Keratinocyte (primary cell): Measurements from ENCODE around the gene TXNRD2. TPM values are rescaled to one million over a fixed set of nuclear protein-coding genes. Genes with fewer than 3 reads are reported as not detected.

Experiments
- DNase-seq: peaks from one replicate; pipeline ENCODE4 v3.0.0-alpha.2; 2011; ENCODE audit warnings: low read depth, missing footprints, low spot score
- FAIRE-seq: peaks from 2 replicates; lab custom pipeline; 2011; peaks lifted over from hg19 to GRCh38; lab: Jason Lieb, UNC
- H2AFZ ChIP-seq: 2 replicates; pipeline ENCODE4 v1.6.0; 2012; ENCODE audit warnings: low read length, control low read depth, inconsistent platforms; ENCODE audit not compliant: control insufficient read depth
- H3K27ac ChIP-seq: 2 replicates; pipeline ENCODE4 v1.5.1; 2011; ENCODE audit warnings: low read length; ENCODE audit not compliant: control insufficient read depth, insufficient read depth
- H3K27me3 ChIP-seq: 3 replicates; pipeline ENCODE4 v1.6.0; 2011; ENCODE audit warnings: low read length; ENCODE audit not compliant: control insufficient read depth, insufficient read depth; ENCODE audit errors: extremely low read depth
- H3K36me3 ChIP-seq, 2 experiments: 2 replicates in 1 of 2; 3 replicates in 1 of 2; pipeline ENCODE4 v1.5.1; 2011; ENCODE audit warnings: low read length in 2 of 2, mild to moderate bottlenecking in 1 of 2; ENCODE audit not compliant: control insufficient read depth in 2 of 2, insufficient read depth in 2 of 2; ENCODE audit errors: extremely low read depth in 1 of 2
- H3K4me1 ChIP-seq: 3 replicates; pipeline ENCODE4 v1.5.1; 2011; ENCODE audit warnings: low read length; ENCODE audit not compliant: control insufficient read depth, insufficient read depth; ENCODE audit errors: extremely low read depth
- H3K4me2 ChIP-seq: 3 replicates; pipeline ENCODE4 v1.6.0; 2011; ENCODE audit warnings: low read depth, low read length; ENCODE audit not compliant: control insufficient read depth, insufficient read depth; ENCODE audit errors: extremely low read depth
- H3K4me3 ChIP-seq, 3 experiments: fragments of 200-600 bp in 1 of 3; sonication (generic) in 1 of 3; 2 replicates in 2 of 3; 3 replicates in 1 of 3; pipeline ENCODE4 v1.5.1; 2011 to 2016; ENCODE audit warnings: low read length in 3 of 3, mild to moderate bottlenecking in 3 of 3, control low read depth in 2 of 3, inconsistent platforms in 1 of 3, low read depth in 1 of 3, mixed read lengths in 1 of 3, mixed run types in 1 of 3, moderate library complexity in 1 of 3; ENCODE audit not compliant: control insufficient read depth in 2 of 3, insufficient read depth in 2 of 3; ENCODE audit errors: extremely low read depth in 1 of 3
- H3K79me2 ChIP-seq: 2 replicates; pipeline ENCODE4 v1.6.0; 2012; ENCODE audit warnings: low read length; ENCODE audit not compliant: control insufficient read depth, insufficient read depth
- H3K9ac ChIP-seq: 3 replicates; pipeline ENCODE4 v1.6.0; 2011; ENCODE audit warnings: low read length; ENCODE audit not compliant: control insufficient read depth, insufficient read depth; ENCODE audit errors: extremely low read depth
- H3K9me1 ChIP-seq: 3 replicates; pipeline ENCODE4 v1.6.0; 2011; ENCODE audit warnings: low read length; ENCODE audit not compliant: control insufficient read depth, insufficient read depth; ENCODE audit errors: extremely low read depth
- H3K9me3 ChIP-seq: 2 replicates; pipeline ENCODE4 v1.5.1; 2012; ENCODE audit warnings: low read depth, low read length; ENCODE audit not compliant: control insufficient read depth
- H4K20me1 ChIP-seq: 3 replicates; pipeline ENCODE4 v1.6.0; 2011; ENCODE audit warnings: low read length; ENCODE audit not compliant: control insufficient read depth, insufficient read depth; ENCODE audit errors: extremely low read depth
- EZH2 ChIP-seq: IDR thresholded peaks from one replicate; pipeline ENCODE4 v1.6.1; 2012; ENCODE audit warnings: inconsistent platforms, mild to moderate bottlenecking, low read length, moderate library complexity
- dilution Hi-C: fragments of 300-500 bp; cut with MboI; formaldehyde crosslinking; loops from one replicate; pipeline ENCODE4 v1.7.0; 2020; ENCODE audit warnings: low sequenced_read_pairs; ENCODE audit not compliant: extremely low pct_ligation_motif_present
- polyA plus RNA-seq, 5 experiments: library from polyadenylated mRNA; depleted of rRNA in 3 of 5; stranded (reverse) in 3 of 5; stranded (forward) in 1 of 5; unstranded in 1 of 5; fragments of >200 nt; gene quantifications; 1 replicate in 1 of 5; 2 replicates in 3 of 5; 3 replicates in 1 of 5; pipeline versions ENCODE4 v1.2.1 to v1.2.3, GENCODE V29; 2011 to 2012; ENCODE audit warnings: missing spikeins in 2 of 5, low read depth in 1 of 5, low replicate concordance in 1 of 5
- TF ChIP-seq, protein P1 (sequence below), 3 experiments: IDR thresholded peaks in 1 of 3; conservative IDR thresholded peaks in 1 of 3; optimal IDR thresholded peaks in 1 of 3; 2 replicates in 2 of 3; 3 replicates in 1 of 3; pipeline versions ENCODE3 to v1.5.1; 2011; ENCODE audit warnings: low read length in 3 of 3, mild to moderate bottlenecking in 3 of 3, moderate library complexity in 2 of 3, control low read depth in 1 of 3, inconsistent platforms in 1 of 3; ENCODE audit not compliant: insufficient read depth in 2 of 3; ENCODE audit errors: extremely low read depth in 1 of 3

TXNRD2 gene
- polyA plus RNA-seq, 1 donor (not counting 4 experiments of a cell fraction or from before 2014, with no cell fraction given) = 16.0 TPM

DNA sequence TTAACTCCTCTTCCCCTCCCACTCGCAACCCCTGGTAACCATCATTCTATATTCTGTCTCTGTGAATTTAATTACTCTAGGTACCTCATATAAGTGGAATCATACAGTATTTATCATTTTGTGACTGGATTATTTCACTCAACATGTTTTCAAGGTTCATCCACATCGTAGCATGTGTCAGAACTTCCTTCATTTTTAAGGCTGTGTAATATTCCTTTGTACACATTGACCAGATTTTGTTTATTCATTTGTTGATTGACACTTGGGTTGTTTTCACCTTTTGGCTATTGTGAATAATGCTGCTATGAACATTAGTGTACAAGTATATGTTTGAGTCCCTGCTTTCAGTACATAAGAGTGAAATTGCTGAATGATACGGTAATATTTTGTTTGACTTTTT lies 84.2 kb downstream of the TXNRD2 start:
- no peak for FAIRE-seq
- H3K4me1 ChIP-seq = peaks cover 19% of the 10 kb centered on the region
- H4K20me1 ChIP-seq = peaks cover 5% of the 10 kb centered on the region
- H3K79me2 ChIP-seq = peaks cover 31% of the 10 kb centered on the region
- no peak overlapping the region for H3K4me2 ChIP-seq
- peaks cover 0 to under 1% of the 10 kb centered on the region in 2 experiments for H3K36me3 ChIP-seq
- TF ChIP-seq, protein P1, sequence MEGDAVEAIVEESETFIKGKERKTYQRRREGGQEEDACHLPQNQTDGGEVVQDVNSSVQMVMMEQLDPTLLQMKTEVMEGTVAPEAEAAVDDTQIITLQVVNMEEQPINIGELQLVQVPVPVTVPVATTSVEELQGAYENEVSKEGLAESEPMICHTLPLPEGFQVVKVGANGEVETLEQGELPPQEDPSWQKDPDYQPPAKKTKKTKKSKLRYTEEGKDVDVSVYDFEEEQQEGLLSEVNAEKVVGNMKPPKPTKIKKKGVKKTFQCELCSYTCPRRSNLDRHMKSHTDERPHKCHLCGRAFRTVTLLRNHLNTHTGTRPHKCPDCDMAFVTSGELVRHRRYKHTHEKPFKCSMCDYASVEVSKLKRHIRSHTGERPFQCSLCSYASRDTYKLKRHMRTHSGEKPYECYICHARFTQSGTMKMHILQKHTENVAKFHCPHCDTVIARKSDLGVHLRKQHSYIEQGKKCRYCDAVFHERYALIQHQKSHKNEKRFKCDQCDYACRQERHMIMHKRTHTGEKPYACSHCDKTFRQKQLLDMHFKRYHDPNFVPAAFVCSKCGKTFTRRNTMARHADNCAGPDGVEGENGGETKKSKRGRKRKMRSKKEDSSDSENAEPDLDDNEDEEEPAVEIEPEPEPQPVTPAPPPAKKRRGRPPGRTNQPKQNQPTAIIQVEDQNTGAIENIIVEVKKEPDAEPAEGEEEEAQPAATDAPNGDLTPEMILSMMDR (optimal IDR thresholded peaks at IDR 0.05 in 1 of 3, IDR thresholded peaks at IDR 0.05 in 1 of 3, conservative IDR thresholded peaks at IDR 0.05 in 1 of 3; ENCODE audit: extremely low read depth in 1 of 3, insufficient read depth in 2 of 3, low read length in 3 of 3) = no peak
- no peak for TF ChIP-seq EZH2
- dilution Hi-C loops = no loop called here
- no peak overlapping the region for H2AFZ ChIP-seq
- H3K27ac ChIP-seq = no peak overlapping the region
- no peak overlapping the region for H3K9ac ChIP-seq
- H3K27me3 ChIP-seq = no peaks in the 10 kb centered on the region
- no peak for DNase-seq
- H3K9me3 ChIP-seq = no peaks in the 10 kb centered on the region
- no peaks in the 10 kb centered on the region for H3K9me1 ChIP-seq
- H3K4me3 ChIP-seq = no peak overlapping the region

DNA sequence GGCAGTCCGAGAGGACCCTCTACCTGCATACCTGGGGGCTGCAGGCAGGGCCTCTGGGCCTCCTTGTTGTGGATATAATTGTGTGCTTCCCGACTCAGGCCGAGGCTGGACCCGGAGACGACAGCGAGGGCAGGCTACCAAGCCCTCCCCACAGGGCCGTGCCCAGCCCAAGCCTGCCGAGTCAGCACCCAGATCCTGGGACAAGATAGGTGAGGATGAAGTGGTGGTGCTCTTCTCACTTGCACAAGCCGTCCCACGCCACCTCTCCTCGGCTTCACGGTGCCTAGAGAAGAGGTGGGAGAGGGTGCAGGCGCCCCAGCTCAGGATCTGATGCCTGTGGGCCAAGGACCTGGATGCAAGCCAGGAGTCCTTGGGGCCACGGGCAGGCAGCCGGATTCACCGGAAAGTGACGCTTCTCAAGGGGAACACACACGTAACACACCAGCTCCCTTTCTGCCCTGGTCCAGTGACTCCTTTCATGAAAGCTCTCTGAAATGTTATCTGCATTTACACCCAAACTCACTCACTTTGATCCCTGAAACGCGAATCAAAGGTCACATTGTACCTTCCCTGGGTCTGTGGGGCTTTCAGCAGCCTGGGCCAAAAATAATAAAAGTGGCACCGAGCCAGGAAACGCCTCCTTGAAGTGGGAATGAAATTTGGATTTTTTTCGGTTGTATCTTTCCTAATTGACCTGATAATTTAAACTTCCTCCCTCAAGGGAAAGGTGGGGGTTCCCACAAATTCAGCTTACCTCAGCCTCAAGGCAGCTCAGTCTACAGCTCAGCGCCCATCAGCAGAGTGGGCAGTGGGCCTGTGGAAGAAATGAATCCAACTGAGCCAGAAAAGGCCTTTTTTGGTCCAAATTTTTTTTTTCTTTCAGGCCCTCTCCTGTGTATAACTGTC lies 85.9 kb downstream of the TXNRD2 start:
- Histone ChIP-seq H3K27me3 (no peaks in the 10 kb centered on the region), H2AFZ (peak overlapping the region; percentile 84), H3K27ac (peak overlapping the region; percentile 63), H3K9me1 (no peaks in the 10 kb centered on the region), H3K4me3 (peak overlapping the region; percentile 89 to 93 (median 93)), H3K4me2 (peak overlapping the region; percentile 78), H3K9ac (peak overlapping the region; percentile 87), H3K4me1 (peaks cover 35% of the 10 kb centered on the region), H3K9me3 (no peaks in the 10 kb centered on the region), H3K79me2 (peaks cover 47% of the 10 kb centered on the region), H4K20me1 (peaks cover 9% of the 10 kb centered on the region), H3K36me3 (peaks cover 8 to 12% of the 10 kb centered on the region in 2 experiments)
- dilution Hi-C loops = no loop called here
- TF ChIP-seq EZH2 = no peak
- TF ChIP-seq, protein P1 (optimal IDR thresholded peaks at IDR 0.05 in 1 of 3, IDR thresholded peaks at IDR 0.05 in 1 of 3, conservative IDR thresholded peaks at IDR 0.05 in 1 of 3; ENCODE audit: extremely low read depth in 1 of 3, insufficient read depth in 2 of 3, low read length in 3 of 3) = no peak
- no peak for DNase-seq
- FAIRE-seq = peak; percentile 56
